ENCODE measurements around the gene NTN1. TPM values are rescaled to one million over a fixed set of nuclear protein-coding genes. Genes with fewer than 3 reads are reported as not detected.
A peak's percentile ranks its signal among the peaks of the same experiment; 100 is the strongest.

Gene NTN1
- total and polyA plus RNA-seq, 2 of the 13 experiments (the other 11 are each of a cell fraction or from before 2014, with no cell fraction given), result 0.04 to 0.05 TPM

GRCh38 chr17:8994319-8994718 lies 27.0 kb upstream of the NTN1 start:
- Histone ChIP-seq H3K9ac (ENCODE audit: insufficient read depth, low read depth, low read length) (no peak overlapping the region), H3K4me3 (replicated peaks in 1 of 3; ENCODE audit: insufficient read depth in 1 of 3, low read depth in 2 of 3, low read length in 3 of 3) (no peak overlapping the region), H3K79me2 (ENCODE audit: insufficient read depth, low read length) (no peaks in the 10 kb centered on the region), H3K4me2 (ENCODE audit: low read depth, low read length) (no peak overlapping the region), H3K36me3 (replicated peaks in 1 of 2; ENCODE audit: control insufficient read depth in 1 of 2, insufficient read depth in 2 of 2, low read length in 2 of 2) (no peaks in the 10 kb centered on the region), H2AFZ (ENCODE audit: low read length) (no peak overlapping the region), H3K4me1 (ENCODE audit: insufficient read depth, low read length) (no peaks in the 10 kb centered on the region), H3K27me3 (ENCODE audit: control insufficient read depth in 1 of 2, insufficient read depth in 2 of 2, low read length in 2 of 2) (0 out of 5 replicates have a peak, but pooled peaks cover 0 to 4% of the 10 kb centered on the region in 2 experiments), H3K27ac (ENCODE audit: extremely low read length, insufficient read depth, low read length) (no peak overlapping the region), H3K9me3 (ENCODE audit: low read length) (no peaks in the 10 kb centered on the region), H4K20me1 (ENCODE audit: insufficient read depth, low read length) (no peaks in the 10 kb centered on the region)
- no TSS peak for BruUV-seq (replicated peaks)
- DNase-seq (ENCODE audit: low spot score) (peak; percentile 20), FAIRE-seq (peak; percentile 8), ATAC-seq (peak; percentile 78)
- CTCF ChIA-PET (ENCODE audit: low intra/inter-chr PET ratio, low total read pairs), result interaction anchor here (0.7 to 1.7 kb wide), 3 partner anchors 297 to 561 kb away, joined by 3 read pairs; no protein-coding TSS in a partner anchor
- intact Hi-C loops (cut with micrococcal nuclease; ENCODE audit: unreplicated experiment) (loop anchor here (1.0 to 10.0 kb wide), 2 partner anchors 170 to 528 kb away; no protein-coding TSS in a partner anchor), in situ Hi-C loops (cut with HindIII; ENCODE audit: extremely low pct_ligation_motif_present, low pct_unique_long_range_greater_than_20kb) (loop anchor here (10.0 to 25.0 kb wide), 2 partner anchors 293 to 520 kb away; no protein-coding TSS in a partner anchor)
- POLR2A ChIA-PET, result no interaction called here
- 11% methylated on average over 6 of the region's 7 CpGs for WGBS (ENCODE audit: low lambda C conversion rate)
- TF ChIP-seq SMC3 (IDR thresholded peaks at IDR 0.05; ENCODE audit: low read length), result peak; percentile 68
- peak; percentile 36; the same call in 1 of the 2 replicates for TF ChIP-seq CEBPG (CRISPR knock-in tag; IDR thresholded peaks at IDR 0.05)
- TF ChIP-seq MAX (IDR thresholded peaks at IDR 0.05), result no peak
- no peak for TF ChIP-seq THYN1 (CRISPR knock-in tag; IDR thresholded peaks at IDR 0.05; ENCODE audit: borderline replicate concordance, low read depth)
- no peak for TF ChIP-seq ASH2L (IDR thresholded peaks at IDR 0.05; ENCODE audit: insufficient read length, low read depth, low read length)
- TF ChIP-seq FOXC1 (CRISPR knock-in tag; IDR thresholded peaks at IDR 0.05; ENCODE audit: borderline replicate concordance), result no peak
- TF ChIP-seq CEBPB (IDR thresholded peaks at IDR 0.05; ENCODE audit: borderline replicate concordance, low read depth, low read length), result peak; percentile 53
- no peak for TF ChIP-seq ZNF18 (CRISPR knock-in tag; IDR thresholded peaks at IDR 0.05; ENCODE audit: insufficient replicate concordance)
- TF ChIP-seq KLF12 (CRISPR knock-in tag; IDR thresholded peaks at IDR 0.05; ENCODE audit: borderline replicate concordance), result no peak
- no peak for TF ChIP-seq FIP1L1 (IDR thresholded peaks at IDR 0.05; ENCODE audit: borderline replicate concordance, insufficient read depth, low read depth, low read length)
- no peak for TF ChIP-seq ATM (IDR thresholded peaks at IDR 0.05; ENCODE audit: borderline replicate concordance)
- TF ChIP-seq XRCC5 (optimal IDR thresholded peaks at IDR 0.05; ENCODE audit: low read length), result peak; percentile 38
- TF ChIP-seq TFDP1 (CRISPR knock-in tag; IDR thresholded peaks at IDR 0.05; ENCODE audit: borderline replicate concordance), result no peak
- no peak for TF ChIP-seq SMARCC2 (IDR thresholded peaks at IDR 0.05)
- no peak for TF ChIP-seq WIZ (CRISPR knock-in tag; IDR thresholded peaks at IDR 0.05)
- no peak for TF ChIP-seq TCF12 (IDR thresholded peaks at IDR 0.05)
- no peak for TF ChIP-seq TCF12 (CRISPR knock-in tag; IDR thresholded peaks at IDR 0.05)
- no peak for TF ChIP-seq ELK4 (CRISPR knock-in tag; IDR thresholded peaks at IDR 0.05; ENCODE audit: borderline replicate concordance)
- no peak for TF ChIP-seq ZFP36 (IDR thresholded peaks at IDR 0.05; ENCODE audit: borderline replicate concordance, low read depth, low read length, partially characterized antibody)
- peak; percentile 64 for TF ChIP-seq STAG1 (CRISPR knock-in tag; IDR thresholded peaks at IDR 0.05)
- TF ChIP-seq JUND (CRISPR knock-in tag; IDR thresholded peaks at IDR 0.05), result no peak
- TF ChIP-seq ZNF670 (CRISPR knock-in tag; IDR thresholded peaks at IDR 0.05; ENCODE audit: borderline replicate concordance), result no peak
- 0 out of 2 replicates have a peak, but pooled peaks have one; percentile 11 for TF ChIP-seq SALL1 (CRISPR knock-in tag; IDR thresholded peaks at IDR 0.05)

Data from HepG2 (cell line).